Heart right ventricle (tissue), 16 donors: ENCODE data around the gene KCNMB1. TPM values are rescaled to one million over a fixed set of nuclear protein-coding genes. Genes with fewer than 3 reads are reported as not detected.

Experiments used
- ATAC-seq, 8 donors: fragments of 200-7000 bp; cut with Tn5 transposase; one replicate each; pipeline ENCODE4 v1.9.1; 2020; ENCODE audit warnings: mild to moderate bottlenecking in 8 of 8, moderate library complexity in 8 of 8, moderate number of reproducible peaks in 1 of 8
- DNase-seq, 2 donors: peaks; one replicate each; pipeline ENCODE4 v3.0.0-alpha.2; 2020
- H3K27ac ChIP-seq, 10 donors: fragments of 200-600 bp; sonication (generic) in 2 of 10; one replicate each; pipeline versions ENCODE4 v1.5.0 to v1.8.0; 2020 to 2022; ENCODE audit warnings: mild to moderate bottlenecking in 3 of 10
- H3K27me3 ChIP-seq, 7 donors: fragments of 200-600 bp; one replicate each; pipeline ENCODE4 v1.8.0; 2021 to 2022; ENCODE audit warnings: mild to moderate bottlenecking in 2 of 7
- H3K36me3 ChIP-seq, 9 donors: fragments of 200-600 bp; sonication (generic) in 1 of 9; one replicate each; pipeline versions ENCODE4 v1.5.0 to v1.8.0; 2020 to 2022; ENCODE audit warnings: mild to moderate bottlenecking in 2 of 9
- H3K4me1 ChIP-seq, 9 donors: fragments of 200-600 bp; sonication (generic) in 1 of 9; one replicate each; pipeline versions ENCODE4 v1.5.0 to v1.8.0; 2020 to 2022; ENCODE audit warnings: mild to moderate bottlenecking in 4 of 9
- H3K4me3 ChIP-seq, 10 donors: fragments of 200-600 bp; sonication (generic) in 2 of 10; one replicate each; pipeline versions ENCODE4 v1.5.0 to v1.8.0; 2020 to 2022; ENCODE audit warnings: mild to moderate bottlenecking in 7 of 10, moderate library complexity in 2 of 10
- H3K9me3 ChIP-seq, 11 donors: fragments of 200-600 bp in 10 of 11; sonication (generic) in 2 of 11; one replicate each; pipeline versions ENCODE4 v1.5.0 to v1.8.0; 2013 to 2022; ENCODE audit warnings: mild to moderate bottlenecking in 2 of 11, control low read depth in 1 of 11, moderate library complexity in 1 of 11
- WGBS, 2 donors: extraction: QIAGEN DNeasy Blood & Tissue Kit; methylation state at CpG; one replicate each; pipeline ENCODE4 v1.1.7; 2013; ENCODE audit warnings: inconsistent platforms in 1 of 2; 5-methylcytosine and 5-hydroxymethylcytosine counted together
- intact Hi-C, 10 donors: fragments of 100-400 bp; cut with DNase I; formaldehyde crosslinking; loops; one replicate each; pipeline versions ENCODE4 v1.11.1 to v1.14.2; 2022
- polyA plus RNA-seq, 2 donors: library from polyadenylated mRNA; stranded (reverse); fragments of 200-250 nt; gene quantifications; one replicate each; pipeline ENCODE4 v1.2.3, GENCODE V29; 2013
- total RNA-seq, 10 donors: library from RNA; stranded (reverse); fragmentation: NEBNext Ultra II Directional in 3 of 10; extraction: Animal tissue kit (Norgen Biotek cat#: 25700) in 3 of 10; gene quantifications; one replicate each; pipeline versions ENCODE4 v1.2.1 to v1.2.4, GENCODE V29; 2021 to 2023
- TF ChIP-seq, protein P1 (sequence below), 9 donors: fragments of 200-600 bp; sonication (generic) in 2 of 9; IDR thresholded peaks; one replicate each; pipeline versions ENCODE4 v1.5.0 to v1.8.0; 2021 to 2022; ENCODE audit warnings: antibody characterized with exemption in 9 of 9, mild to moderate bottlenecking in 5 of 9, moderate library complexity in 1 of 9
- donor health status: Arrhythmogenic right ventricular cardiomyopathy.
- donor health status: ischemic (EF 13 %, LVEDD 7.1; RV severe dilation, severe dysfunction).
- donor health status: healthy with polysubstance abuse.
- donor health status: DM: no; HTN: yes; CAD: no.
- donor health status: DM: no; HTN: no; CAD: no.
- donor health status: ischemic (EF 25% LVEDD 6.9; RV normal size, moderate dysfunction).
- donor health status: ischemic (EF 25% LVEDD 5.7; RV mildly dilated, moderate dysfunction).
- donor health status: healthy.
- donor health status: DM: yes; HTN: yes; CAD: no.
- donor health status: Ischemic cardiomyopathy.
- donor health status: ischemic (EF 35%, LVEDD 5.7; RV mildly dilated, moderate dysfunction).
- donor health status: nonischemic (EF 11% LVEDD 7.7; RV severe dilation, severe dysfunction).
- donor health status: DM: yes; HTN: yes; CAD: no.
- donor health status: PGD.
- donor health status: ischemic (EF 29% LVEDD 5.4; RV normal size, mild dysfunction).
- donor health status: nonischemic (EF 23%, LVEDD 6.1; RV moderate dilation, normal function).

The KCNMB1 gene
- total and polyA plus RNA-seq, 12 donors, result 0.90 to 2.8 (median 1.2) TPM

DNA sequence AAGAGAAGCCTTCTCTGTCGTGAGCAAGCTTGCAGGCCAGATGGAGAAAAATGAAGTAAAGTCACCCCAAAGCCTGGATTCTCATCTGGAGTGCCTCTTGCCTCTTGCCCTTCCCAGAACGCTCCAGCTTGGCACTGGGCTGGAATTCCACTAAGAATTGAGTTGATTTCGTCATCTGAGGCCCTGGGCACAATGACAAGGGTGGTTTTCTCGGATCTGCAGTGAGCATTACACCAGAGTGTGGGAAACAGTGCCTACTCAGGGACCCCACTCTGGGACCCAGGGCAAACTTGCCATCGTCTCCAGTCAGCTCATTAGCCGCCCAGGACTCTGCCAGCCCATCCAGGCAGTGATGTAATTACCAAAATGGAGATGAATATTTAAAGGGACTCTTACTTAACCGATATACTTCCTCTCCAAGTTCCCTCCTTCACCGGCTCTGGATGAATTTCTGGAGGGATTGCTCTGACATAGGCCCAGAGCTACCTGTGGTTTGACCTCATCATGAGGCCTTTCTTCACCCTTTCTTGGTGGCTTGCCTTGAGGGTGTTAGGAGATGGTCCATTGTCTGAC is 46.9 kb downstream of the KCNMB1 start:
- Histone ChIP-seq H3K4me1 (peaks cover 0 to 20% (median 0%) of the 10 kb centered on the region in 9 donors), H3K9me3 (peaks cover 0 to 5% (median 0%) of the 10 kb centered on the region in 11 donors), H3K27me3 (peaks cover 0 to 3% (median 0%) of the 10 kb centered on the region in 7 donors), H3K36me3 (no peaks in the 10 kb centered on the region), H3K27ac (no peak overlapping the region), H3K4me3 (no peak overlapping the region)
- intact Hi-C loops, result loop anchor here in 1 of 10 donors (10.0 kb wide), 1 partner anchor 117 kb away; no protein-coding TSS in a partner anchor
- 87 to 89% methylated on average over 8 of the region's 8 CpGs for WGBS, 2 donors
- DNase-seq, result no peak
- TF ChIP-seq, protein P1, sequence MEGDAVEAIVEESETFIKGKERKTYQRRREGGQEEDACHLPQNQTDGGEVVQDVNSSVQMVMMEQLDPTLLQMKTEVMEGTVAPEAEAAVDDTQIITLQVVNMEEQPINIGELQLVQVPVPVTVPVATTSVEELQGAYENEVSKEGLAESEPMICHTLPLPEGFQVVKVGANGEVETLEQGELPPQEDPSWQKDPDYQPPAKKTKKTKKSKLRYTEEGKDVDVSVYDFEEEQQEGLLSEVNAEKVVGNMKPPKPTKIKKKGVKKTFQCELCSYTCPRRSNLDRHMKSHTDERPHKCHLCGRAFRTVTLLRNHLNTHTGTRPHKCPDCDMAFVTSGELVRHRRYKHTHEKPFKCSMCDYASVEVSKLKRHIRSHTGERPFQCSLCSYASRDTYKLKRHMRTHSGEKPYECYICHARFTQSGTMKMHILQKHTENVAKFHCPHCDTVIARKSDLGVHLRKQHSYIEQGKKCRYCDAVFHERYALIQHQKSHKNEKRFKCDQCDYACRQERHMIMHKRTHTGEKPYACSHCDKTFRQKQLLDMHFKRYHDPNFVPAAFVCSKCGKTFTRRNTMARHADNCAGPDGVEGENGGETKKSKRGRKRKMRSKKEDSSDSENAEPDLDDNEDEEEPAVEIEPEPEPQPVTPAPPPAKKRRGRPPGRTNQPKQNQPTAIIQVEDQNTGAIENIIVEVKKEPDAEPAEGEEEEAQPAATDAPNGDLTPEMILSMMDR (IDR thresholded peaks at IDR 0.05), result no peak
- ATAC-seq, result no peak

DNA sequence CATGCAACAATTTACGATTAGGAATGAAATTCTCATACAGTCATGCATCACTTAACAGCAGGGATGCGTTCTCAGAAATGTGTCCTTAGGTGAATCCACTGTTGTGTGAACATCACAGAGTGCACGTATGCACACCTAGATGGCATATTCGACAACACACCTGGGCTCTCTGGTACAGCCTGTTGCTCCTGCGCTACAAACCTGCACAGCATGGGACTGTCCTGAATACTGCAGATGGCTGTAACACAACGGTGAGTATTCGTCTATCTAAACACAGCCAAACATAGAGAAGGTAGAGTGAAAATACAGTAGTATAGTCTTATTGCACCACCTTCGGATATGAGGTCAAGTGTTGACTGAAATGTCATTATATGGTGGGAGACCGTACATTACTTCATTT is 47.6 kb downstream of the KCNMB1 start:
- TF ChIP-seq, protein P1 (IDR thresholded peaks at IDR 0.05), result no peak
- no peak for DNase-seq
- H3K4me1 ChIP-seq, result peaks cover 0 to 27% (median 0%) of the 10 kb centered on the region in 9 donors
- peaks cover 0 to 5% (median 0%) of the 10 kb centered on the region in 11 donors for H3K9me3 ChIP-seq
- intact Hi-C loops, result loop anchor here in 1 of 10 donors (10.0 kb wide), 1 partner anchor 117 kb away; no protein-coding TSS in a partner anchor
- no peaks in the 10 kb centered on the region for H3K36me3 ChIP-seq
- WGBS, 2 donors, result 97 to 98% methylated on average over 9 of the region's 9 CpGs
- no peaks in the 10 kb centered on the region for H3K27me3 ChIP-seq
- ATAC-seq, result no peak
- H3K27ac ChIP-seq, result no peak overlapping the region
- H3K4me3 ChIP-seq, result no peak overlapping the region

DNA sequence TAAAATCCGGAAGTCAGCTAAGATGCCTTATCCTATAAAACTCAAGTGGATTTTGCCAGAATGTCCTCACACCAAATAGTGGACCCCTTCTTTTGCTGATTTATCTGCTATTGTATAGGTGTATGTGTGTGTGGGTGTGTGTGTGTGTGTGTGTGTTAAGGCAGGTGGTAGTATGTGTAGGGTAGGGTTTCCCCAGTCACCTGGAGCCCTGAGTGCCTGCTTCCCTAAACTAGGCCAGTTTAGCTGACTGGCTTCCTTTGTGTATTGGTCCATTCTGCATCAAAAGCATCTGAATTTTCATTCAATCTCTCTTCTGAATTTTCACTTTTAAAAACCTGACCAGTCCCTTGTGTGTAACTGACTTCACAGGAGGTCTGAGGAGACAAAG is 49.4 kb downstream of the KCNMB1 start:
- no peaks in the 10 kb centered on the region for H3K36me3 ChIP-seq
- H3K27me3 ChIP-seq, result no peaks in the 10 kb centered on the region
- WGBS, 2 donors, result 91 to 93% methylated on average over 1 of the region's 1 CpG
- no peak overlapping the region for H3K27ac ChIP-seq
- TF ChIP-seq, protein P1 (IDR thresholded peaks at IDR 0.05), result no peak
- DNase-seq, result no peak
- H3K4me3 ChIP-seq, result no peak overlapping the region
- H3K4me1 ChIP-seq, result peaks cover 0 to 42% (median 0%) of the 10 kb centered on the region in 9 donors
- no peak for ATAC-seq
- H3K9me3 ChIP-seq, result no peaks in the 10 kb centered on the region
- intact Hi-C loops, result loop anchor here in 4 of 10 donors (2.0 to 10.0 kb wide), 4 partner anchors 62 to 115 kb away; no protein-coding TSS in a partner anchor

DNA sequence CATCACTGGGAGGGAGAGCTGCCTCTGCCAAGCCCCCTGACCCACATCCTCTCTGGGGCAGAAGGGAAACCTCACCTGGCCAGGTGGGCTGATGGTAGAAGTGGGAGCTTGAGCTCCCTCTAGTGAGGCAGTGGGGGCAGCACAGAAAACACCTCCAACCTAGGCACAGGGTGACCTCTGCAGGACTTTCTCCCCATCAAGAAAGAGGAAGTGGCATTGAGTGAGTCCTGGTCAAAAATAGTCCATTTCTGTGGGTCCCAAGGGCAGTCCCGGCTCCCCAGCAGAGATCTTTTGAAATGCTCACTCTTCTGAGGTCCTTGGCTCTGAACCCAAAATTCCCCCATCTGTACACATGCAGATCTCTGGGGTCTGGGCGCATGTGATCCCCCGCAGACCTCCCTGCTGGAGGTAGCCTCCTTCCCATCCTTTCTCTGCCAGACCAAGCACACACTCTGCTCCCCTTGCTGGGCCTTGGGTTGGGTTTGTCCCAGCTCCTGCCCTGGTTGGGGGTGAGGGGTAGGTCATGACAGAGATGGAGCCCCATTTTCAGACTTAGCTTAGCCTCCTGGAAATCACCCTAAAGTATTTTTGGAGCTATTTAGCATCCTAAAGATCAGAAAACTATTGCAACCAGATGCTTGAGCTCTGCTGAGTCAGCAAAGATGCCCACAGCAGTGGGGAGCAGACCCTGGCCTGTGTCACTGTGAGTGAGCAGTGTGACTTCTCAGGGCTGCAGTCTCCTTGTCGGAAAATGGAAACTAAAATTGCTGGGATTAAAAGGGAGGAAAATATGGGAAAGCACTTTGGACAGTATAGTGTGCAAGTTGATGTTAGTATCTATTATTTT is 50.0 kb downstream of the KCNMB1 start:
- H3K9me3 ChIP-seq, result no peaks in the 10 kb centered on the region
- no peaks in the 10 kb centered on the region for H3K27me3 ChIP-seq
- TF ChIP-seq, protein P1 (IDR thresholded peaks at IDR 0.05), result peak; percentile 19 to 72 (median 46)
- intact Hi-C loops, result loop anchor here in 4 of 10 donors (2.0 to 5.0 kb wide), 3 partner anchors 62 to 72 kb away; no protein-coding TSS in a partner anchor
- 88 to 96% methylated on average over 4 of the region's 4 CpGs for WGBS, 2 donors
- H3K36me3 ChIP-seq, result no peaks in the 10 kb centered on the region
- H3K4me1 ChIP-seq, result peaks cover 0 to 49% (median 0%) of the 10 kb centered on the region in 9 donors
- no peak overlapping the region for H3K4me3 ChIP-seq
- DNase-seq, result no peak
- ATAC-seq, result peak in 5 of 8 donors; percentile 43 to 58 (median 51)
- H3K27ac ChIP-seq, result no peak overlapping the region
